ENCODE measurements around the gene HOXC10. TPM values are rescaled to one million over a fixed set of nuclear protein-coding genes. Genes with fewer than 3 reads are reported as not detected.

HOXC10 gene
- total RNA-seq, 1 experiment from 2014 or later = not detected

DNA sequence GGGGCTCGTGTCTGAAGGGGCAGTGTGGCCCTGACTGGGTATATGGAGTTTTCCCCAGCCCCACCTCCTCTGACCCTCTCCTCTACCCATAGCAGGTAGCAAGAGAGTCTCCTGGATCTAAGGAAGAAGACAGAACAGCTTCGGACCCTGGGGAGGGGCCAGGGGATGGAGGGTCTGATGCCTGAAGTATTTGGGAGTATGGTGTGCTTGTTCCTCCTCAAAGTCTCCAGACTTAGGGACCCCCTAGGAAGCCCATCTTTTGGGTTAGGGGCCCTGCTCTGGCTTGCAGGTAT lies 23.3 kb downstream of the HOXC10 start:
- H3K27ac Mint-ChIP-seq (ENCODE audit: low read depth, unreplicated experiment) = no peak overlapping the region
- TF ChIP-seq, protein P1, sequence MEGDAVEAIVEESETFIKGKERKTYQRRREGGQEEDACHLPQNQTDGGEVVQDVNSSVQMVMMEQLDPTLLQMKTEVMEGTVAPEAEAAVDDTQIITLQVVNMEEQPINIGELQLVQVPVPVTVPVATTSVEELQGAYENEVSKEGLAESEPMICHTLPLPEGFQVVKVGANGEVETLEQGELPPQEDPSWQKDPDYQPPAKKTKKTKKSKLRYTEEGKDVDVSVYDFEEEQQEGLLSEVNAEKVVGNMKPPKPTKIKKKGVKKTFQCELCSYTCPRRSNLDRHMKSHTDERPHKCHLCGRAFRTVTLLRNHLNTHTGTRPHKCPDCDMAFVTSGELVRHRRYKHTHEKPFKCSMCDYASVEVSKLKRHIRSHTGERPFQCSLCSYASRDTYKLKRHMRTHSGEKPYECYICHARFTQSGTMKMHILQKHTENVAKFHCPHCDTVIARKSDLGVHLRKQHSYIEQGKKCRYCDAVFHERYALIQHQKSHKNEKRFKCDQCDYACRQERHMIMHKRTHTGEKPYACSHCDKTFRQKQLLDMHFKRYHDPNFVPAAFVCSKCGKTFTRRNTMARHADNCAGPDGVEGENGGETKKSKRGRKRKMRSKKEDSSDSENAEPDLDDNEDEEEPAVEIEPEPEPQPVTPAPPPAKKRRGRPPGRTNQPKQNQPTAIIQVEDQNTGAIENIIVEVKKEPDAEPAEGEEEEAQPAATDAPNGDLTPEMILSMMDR (IDR thresholded peaks at IDR 0.05; ENCODE audit: unreplicated experiment) = no peak
- CTCF ChIA-PET = interaction anchor here (0.5 to 12.4 kb wide), 15 partner anchors 9 to 287 kb away, joined by 3 to 200 read pairs (median 8); partner anchors contain the start of genes HOXC5, HOXC6 and SMUG1
- H3K4me1 Mint-ChIP-seq (ENCODE audit: insufficient read depth, unreplicated experiment) = peaks cover 16% of the 10 kb centered on the region
- no TSS peak for BruUV-seq (replicated peaks)
- no peak for DNase-seq (ENCODE audit: unreplicated experiment)
- H3K27me3 Mint-ChIP-seq (ENCODE audit: insufficient read depth, unreplicated experiment) = no peaks in the 10 kb centered on the region
- no peaks in the 10 kb centered on the region for H3K9me3 Mint-ChIP-seq (ENCODE audit: unreplicated experiment)
- POLR2A ChIA-PET = interaction anchor here (0.5 to 3.1 kb wide), 12 partner anchors 8 to 263 kb away, joined by 3 to 22 read pairs (median 6); partner anchors contain the start of genes HOXC5, HOXC9 and SMUG1
- peak overlapping the region; percentile 75 for H3K4me3 Mint-ChIP-seq (ENCODE audit: unreplicated experiment)
- H3K36me3 Mint-ChIP-seq (ENCODE audit: insufficient read depth, unreplicated experiment) = peaks cover 2% of the 10 kb centered on the region
- intact Hi-C loops (cut with micrococcal nuclease) = loop anchor here (10.0 kb wide), 1 partner anchor 357 kb away; the partner anchor contains the start of gene GPR84

DNA sequence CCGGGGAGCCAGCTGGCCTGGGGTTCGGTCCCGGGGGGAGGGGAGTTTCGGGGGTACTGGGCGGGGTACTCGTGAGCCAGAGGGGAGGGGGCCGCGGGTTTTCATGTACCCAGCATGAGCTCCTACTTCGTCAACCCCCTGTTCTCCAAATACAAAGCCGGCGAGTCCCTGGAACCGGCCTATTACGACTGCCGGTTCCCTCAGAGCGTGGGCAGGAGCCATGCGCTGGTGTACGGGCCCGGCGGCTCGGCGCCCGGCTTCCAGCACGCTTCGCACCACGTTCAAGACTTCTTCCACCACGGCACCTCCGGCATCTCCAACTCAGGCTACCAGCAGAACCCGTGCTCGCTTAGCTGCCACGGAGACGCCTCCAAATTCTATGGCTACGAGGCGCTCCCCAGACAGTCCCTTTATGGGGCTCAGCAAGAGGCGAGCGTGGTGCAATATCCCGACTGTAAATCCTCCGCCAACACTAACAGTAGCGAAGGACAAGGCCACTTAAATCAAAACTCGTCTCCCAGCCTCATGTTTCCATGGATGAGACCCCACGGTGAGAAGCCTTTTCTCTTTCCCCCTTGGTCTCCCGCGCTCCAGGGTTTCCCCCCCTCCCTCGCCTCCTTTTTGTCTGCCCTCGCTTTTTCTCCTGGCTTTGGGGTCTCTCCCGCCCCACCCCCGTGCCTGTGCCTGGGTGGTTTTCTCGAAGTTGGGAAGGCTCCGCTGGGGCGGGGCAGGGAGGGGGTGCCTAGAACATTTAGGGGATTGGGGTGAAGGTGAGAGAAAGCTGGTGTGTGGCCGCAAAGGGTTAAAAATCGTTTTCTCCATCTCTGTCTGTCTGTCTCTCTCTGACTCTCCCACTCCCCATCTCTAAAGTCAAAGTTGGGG lies 24.5 kb downstream of the HOXC10 start:
- BruUV-seq (replicated peaks) = TSS peak; percentile 49
- peak overlapping the region; percentile 75 for H3K4me3 Mint-ChIP-seq (ENCODE audit: unreplicated experiment)

DNA sequence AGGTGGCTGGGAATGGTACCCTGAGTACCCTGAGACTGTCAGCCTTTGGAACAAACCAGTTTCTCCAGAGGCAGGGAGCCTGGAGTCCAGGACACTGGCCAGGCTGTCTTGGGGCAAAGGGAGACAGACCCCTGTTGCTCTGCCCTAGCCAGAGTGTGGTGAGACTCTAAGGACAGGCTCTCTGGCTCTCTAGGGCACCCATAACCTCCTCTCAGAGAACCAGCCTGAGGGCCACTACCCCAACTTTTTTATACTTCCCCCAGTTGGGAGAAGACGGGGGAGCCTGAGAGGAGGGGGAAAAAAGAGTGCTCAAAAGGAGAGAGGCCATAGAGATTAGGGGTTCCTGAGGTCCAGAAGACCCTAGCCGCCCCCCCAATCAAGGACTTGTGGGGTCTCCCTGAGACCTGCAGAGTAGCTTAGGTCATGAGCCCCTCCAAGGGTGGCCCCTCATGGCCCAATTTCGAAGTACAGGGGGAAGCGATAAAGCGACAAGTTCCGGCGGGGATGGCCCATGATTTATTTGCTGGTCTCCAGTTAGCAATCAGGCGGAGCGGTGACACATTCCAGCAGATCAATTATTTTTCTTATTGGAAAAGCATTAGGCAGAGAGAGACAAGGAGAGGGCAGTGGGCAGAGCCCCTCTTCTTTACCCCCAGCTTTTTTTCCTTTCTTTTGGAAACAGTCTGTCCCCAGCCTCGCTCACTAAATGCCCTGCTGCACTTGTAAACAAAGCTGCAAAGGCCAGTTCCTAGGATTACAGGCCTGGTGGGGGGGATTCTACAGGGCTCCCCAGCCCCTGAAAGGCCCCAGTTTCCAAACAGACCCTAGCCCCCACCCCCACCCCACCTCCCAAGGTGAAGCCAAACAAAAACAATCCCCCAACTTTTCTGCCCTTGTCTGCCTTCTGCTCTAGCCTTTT lies 25.4 kb downstream of the HOXC10 start:
- ChIA-PET CTCF (interaction anchor here (1.2 to 10.0 kb wide), 6 partner anchors 17 to 206 kb away, joined by 3 to 141 read pairs (median 12); partner anchors contain the start of genes HOXC6 and SMUG1), POLR2A (interaction anchor here (0.9 to 2.9 kb wide), 3 partner anchors 10 to 181 kb away, joined by 3 to 20 read pairs (median 5); partner anchors contain the start of gene HOXC9)
- H3K9me3 Mint-ChIP-seq (ENCODE audit: unreplicated experiment) = no peaks in the 10 kb centered on the region
- no peaks in the 10 kb centered on the region for H3K36me3 Mint-ChIP-seq (ENCODE audit: insufficient read depth, unreplicated experiment)
- H3K4me1 Mint-ChIP-seq (ENCODE audit: insufficient read depth, unreplicated experiment) = peaks cover 22% of the 10 kb centered on the region
- no peaks in the 10 kb centered on the region for H3K27me3 Mint-ChIP-seq (ENCODE audit: insufficient read depth, unreplicated experiment)
- H3K4me3 Mint-ChIP-seq (ENCODE audit: unreplicated experiment) = peak overlapping the region; percentile 75
- TF ChIP-seq, protein P1 (IDR thresholded peaks at IDR 0.05; ENCODE audit: unreplicated experiment) = no peak
- DNase-seq (ENCODE audit: unreplicated experiment) = no peak
- peak overlapping the region; percentile 79 for H3K27ac Mint-ChIP-seq (ENCODE audit: low read depth, unreplicated experiment)
- intact Hi-C loops (cut with micrococcal nuclease) = no loop called here
- no TSS peak for BruUV-seq (replicated peaks)

More for the DNA sequence above, 24.5 kb downstream of the HOXC10 start:
- Mint-ChIP-seq H3K4me1 (ENCODE audit: insufficient read depth, unreplicated experiment) (peaks cover 22% of the 10 kb centered on the region), H3K9me3 (ENCODE audit: unreplicated experiment) (no peaks in the 10 kb centered on the region), H3K27me3 (ENCODE audit: insufficient read depth, unreplicated experiment) (no peaks in the 10 kb centered on the region), H3K36me3 (ENCODE audit: insufficient read depth, unreplicated experiment) (no peaks in the 10 kb centered on the region), H3K27ac (ENCODE audit: low read depth, unreplicated experiment) (peak overlapping the region; percentile 79)
- DNase-seq (ENCODE audit: unreplicated experiment) = peak; percentile 47
- ChIA-PET POLR2A (interaction anchor here (0.6 to 3.1 kb wide), 19 partner anchors 8 to 349 kb away, joined by 3 to 20 read pairs (median 4); partner anchors contain the start of genes HOXC5, HOXC6, HOXC9 and SMUG1), CTCF (interaction anchor here (0.7 to 12.4 kb wide), 15 partner anchors 8 to 1682 kb away, joined by 3 to 200 read pairs (median 10); partner anchors contain the start of genes HOXC5, HOXC6 and SMUG1)
- intact Hi-C loops (cut with micrococcal nuclease) = loop anchor here (10.0 kb wide), 1 partner anchor 355 kb away; the partner anchor contains the start of gene GPR84
- TF ChIP-seq, protein P1 (IDR thresholded peaks at IDR 0.05; ENCODE audit: unreplicated experiment) = no peak

Data from MCF 10A (cell line).